PC-9 (cell line): ENCODE measurements around the gene PKP2.

Experiments
- CTCF ChIP-seq: fragments of 200-600 bp; sonication (generic); conservative IDR thresholded peaks from 2 replicates; pipeline ENCODE4 v1.6.1; 2017; ENCODE audit warnings: mixed run types, antibody characterized with exemption, mild to moderate bottlenecking, moderate library complexity
- EZH2 ChIP-seq: fragments of 200-600 bp; sonication (generic); IDR thresholded peaks from 2 replicates; pipeline ENCODE4 v1.8.0; 2017; ENCODE audit warnings: antibody characterized with exemption, low read depth

- TF ChIP-seq CTCF (no peak), EZH2 (no peak)
Measured at GRCh38 chr12:32828552-32828951, 68.0 kb downstream of the PKP2 start.
